Activated CD8-positive, alpha-beta memory T cell treated with anti-CD3 and anti-CD28 coated beads for 48 hours (primary cell): ENCODE data around the gene AGAP2.
"Not testable (repeated sequence)": the region's sequence is repeated elsewhere in the genome, so short reads cannot be mapped to it uniquely, and the experiment has no call there.

Experiments used
- DNase-seq, 3 experiments: peaks; one replicate each; pipeline ENCODE4 v3.0.0-alpha.2; 2020; ENCODE audit warnings: low read depth in 2 of 3, low spot score in 2 of 3

The AGAP2 gene

GRCh38 chr12:57698414-57698813 lies 40.1 kb downstream of the AGAP2 start:
- no peak for DNase-seq

- DNase-seq: no peak
These were observed 41.5 kb downstream of the AGAP2 start for GRCh38 chr12:57697076-57697475.

- no peak for DNase-seq
These were observed 42.6 kb downstream of the AGAP2 start for GRCh38 chr12:57695770-57696432.

- no peak for DNase-seq
These were observed 44.0 kb downstream of the AGAP2 start for GRCh38 chr12:57694459-57695019.

- peak; percentile 57 to 81 (median 80) for DNase-seq
These were observed 44.7 kb downstream of the AGAP2 start, which contains the start of gene OS9 for GRCh38 chr12:57693659-57694458. Gene OS9, plus strand, starts transcription at chr12:57694132. Its CDS starts 30 bp downstream, at chr12:57694162.

GRCh38 chr12:57693317-57693658 lies 45.3 kb downstream of the AGAP2 start:
- no peak for DNase-seq

GRCh38 chr12:57692500-57692899 lies 46.0 kb downstream of the AGAP2 start:
- no peak for DNase-seq

GRCh38 chr12:57688931-57689330 lies 49.6 kb downstream of the AGAP2 start:
- no peak for DNase-seq

GRCh38 chr12:57687862-57688261 lies 50.7 kb downstream of the AGAP2 start:
- no peak for DNase-seq

GRCh38 chr12:57679697-57680096 lies 58.8 kb downstream of the AGAP2 start:
- no peak for DNase-seq

GRCh38 chr12:57677947-57678346 lies 60.6 kb downstream of the AGAP2 start:
- not testable (repeated sequence) for DNase-seq

- DNase-seq: no peak
These were observed 63.9 kb downstream of the AGAP2 start for GRCh38 chr12:57674691-57675090.
